ENCODE data around the gene GPT2.

- no peak for TF ChIP-seq CTCF (conservative IDR thresholded peaks at IDR 0.05 in 1 of 2, IDR thresholded peaks at IDR 0.05 in 1 of 2; ENCODE audit: extremely low read depth in 1 of 2, insufficient read depth in 1 of 2, low read depth in 1 of 2, low read length in 2 of 2)
- TF ChIP-seq EZH2 (IDR thresholded peaks at IDR 0.05; ENCODE audit: borderline replicate concordance, low read length): no peak
Observed at GRCh38 chr16:46836534-46837530, 47.3 kb upstream of the GPT2 start.

Measured in mammary epithelial cell (primary cell).